Parathyroid adenoma (tissue), 2 donors: ENCODE data around the gene MR1.
"Not testable (repeated sequence)": the region's sequence is repeated elsewhere in the genome, so short reads cannot be mapped to it uniquely, and the experiment has no call there.

ENCODE experiments used
- H2AFZ ChIP-seq: fragments of 300-600 bp; sonication (generic); one replicate; pipeline ENCODE4 v1.7.0; 2017; ENCODE audit warnings: antibody characterized with exemption, mild to moderate bottlenecking
- H3K27ac ChIP-seq: fragments of 300-600 bp; sonication (generic); one replicate; pipeline ENCODE4 v1.7.0; 2017
- H3K27me3 ChIP-seq: fragments of 300-600 bp; sonication (generic); one replicate; pipeline ENCODE4 v1.7.0; 2017; ENCODE audit warnings: low read length; ENCODE audit not compliant: control insufficient read depth, insufficient read depth
- H3K36me3 ChIP-seq: fragments of 300-600 bp; sonication (generic); one replicate; pipeline ENCODE4 v1.7.0; 2017; ENCODE audit warnings: low read length; ENCODE audit not compliant: control insufficient read depth, insufficient read depth
- H3K4me1 ChIP-seq: fragments of 300-600 bp; sonication (generic); one replicate; pipeline ENCODE4 v1.7.0; 2017; ENCODE audit warnings: control low read depth
- H3K4me2 ChIP-seq: fragments of 300-600 bp; sonication (generic); one replicate; pipeline ENCODE4 v1.7.0; 2017; ENCODE audit warnings: low read length
- H3K4me3 ChIP-seq: fragments of 300-600 bp; sonication (generic); one replicate; pipeline ENCODE4 v1.7.0; 2017; ENCODE audit warnings: low read depth, low read length
- H3K79me2 ChIP-seq: fragments of 300-600 bp; sonication (generic); one replicate; pipeline ENCODE4 v1.7.0; 2017; ENCODE audit warnings: control low read depth
- H3K9ac ChIP-seq: fragments of 300-600 bp; sonication (generic); one replicate; pipeline ENCODE4 v1.7.0; 2017; ENCODE audit warnings: mild to moderate bottlenecking
- H3K9me3 ChIP-seq: fragments of 300-600 bp; sonication (generic); one replicate; pipeline ENCODE4 v1.7.0; 2017; ENCODE audit warnings: low read length; ENCODE audit not compliant: control insufficient read depth
- TF ChIP-seq, protein P1 (sequence below): fragments of 300-600 bp; sonication (generic); IDR thresholded peaks from one replicate; pipeline ENCODE4 v1.7.0; 2017; ENCODE audit warnings: antibody characterized with exemption, mild to moderate bottlenecking
- donor health status: primary hyperparathyroidism.

The MR1 gene

DNA sequence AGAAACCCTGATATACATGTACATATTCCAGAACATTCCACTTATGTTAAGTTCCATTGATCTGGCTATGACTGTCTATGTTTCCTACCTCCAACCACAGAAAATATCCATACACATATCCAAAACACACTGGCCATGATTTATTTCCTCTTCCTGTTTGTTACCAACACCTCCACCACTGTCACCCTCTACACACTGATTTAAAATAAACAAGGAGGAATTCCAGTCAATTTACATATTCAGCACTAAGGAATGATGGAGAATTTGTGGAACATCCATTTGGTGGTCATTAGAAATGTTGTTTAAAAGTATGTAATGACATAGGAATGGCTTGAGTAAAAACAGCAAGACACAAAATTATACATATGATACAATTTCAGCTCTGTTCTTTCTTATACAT, 5.6 kb upstream of the MR1 start:
- Histone ChIP-seq H3K4me3 (no peak overlapping the region), H3K79me2 (no peaks in the 10 kb centered on the region), H3K27me3 (no peaks in the 10 kb centered on the region), H3K9ac (no peak overlapping the region), H3K36me3 (no peaks in the 10 kb centered on the region), H2AFZ (no peak overlapping the region), H3K4me1 (peaks cover 3% of the 10 kb centered on the region), H3K9me3 (no peaks in the 10 kb centered on the region), H3K27ac (no peak overlapping the region), H3K4me2 (no peak overlapping the region)
- TF ChIP-seq, protein P1, sequence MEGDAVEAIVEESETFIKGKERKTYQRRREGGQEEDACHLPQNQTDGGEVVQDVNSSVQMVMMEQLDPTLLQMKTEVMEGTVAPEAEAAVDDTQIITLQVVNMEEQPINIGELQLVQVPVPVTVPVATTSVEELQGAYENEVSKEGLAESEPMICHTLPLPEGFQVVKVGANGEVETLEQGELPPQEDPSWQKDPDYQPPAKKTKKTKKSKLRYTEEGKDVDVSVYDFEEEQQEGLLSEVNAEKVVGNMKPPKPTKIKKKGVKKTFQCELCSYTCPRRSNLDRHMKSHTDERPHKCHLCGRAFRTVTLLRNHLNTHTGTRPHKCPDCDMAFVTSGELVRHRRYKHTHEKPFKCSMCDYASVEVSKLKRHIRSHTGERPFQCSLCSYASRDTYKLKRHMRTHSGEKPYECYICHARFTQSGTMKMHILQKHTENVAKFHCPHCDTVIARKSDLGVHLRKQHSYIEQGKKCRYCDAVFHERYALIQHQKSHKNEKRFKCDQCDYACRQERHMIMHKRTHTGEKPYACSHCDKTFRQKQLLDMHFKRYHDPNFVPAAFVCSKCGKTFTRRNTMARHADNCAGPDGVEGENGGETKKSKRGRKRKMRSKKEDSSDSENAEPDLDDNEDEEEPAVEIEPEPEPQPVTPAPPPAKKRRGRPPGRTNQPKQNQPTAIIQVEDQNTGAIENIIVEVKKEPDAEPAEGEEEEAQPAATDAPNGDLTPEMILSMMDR, result no peak

DNA sequence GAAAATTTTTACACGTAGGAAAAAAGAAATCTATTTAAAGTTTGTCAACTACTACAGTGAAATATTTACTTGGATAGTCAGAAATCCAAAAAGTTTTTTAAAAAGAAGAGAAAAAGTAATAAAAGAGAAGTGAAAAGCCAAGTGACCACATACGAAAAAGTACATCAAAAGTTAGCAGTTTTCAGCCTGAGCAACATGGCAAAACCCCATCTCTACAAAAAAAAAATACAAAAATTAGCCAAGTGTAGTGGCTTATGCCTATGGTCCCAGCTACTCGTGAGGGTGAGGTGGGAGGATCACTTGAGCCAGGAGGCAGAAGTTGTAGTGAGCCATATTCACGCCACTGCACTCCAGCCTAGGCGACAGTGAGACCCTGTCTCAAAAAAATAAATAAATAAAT, 5.2 kb upstream of the MR1 start:
- Histone ChIP-seq H3K27me3 (no peaks in the 10 kb centered on the region), H3K4me3 (no peak overlapping the region), H3K4me1 (peaks cover 4% of the 10 kb centered on the region), H3K9ac (no peak overlapping the region), H3K4me2 (no peak overlapping the region), H3K27ac (no peak overlapping the region), H3K9me3 (no peaks in the 10 kb centered on the region), H2AFZ (no peak overlapping the region), H3K79me2 (no peaks in the 10 kb centered on the region), H3K36me3 (no peaks in the 10 kb centered on the region)
- TF ChIP-seq, protein P1, result no peak

DNA sequence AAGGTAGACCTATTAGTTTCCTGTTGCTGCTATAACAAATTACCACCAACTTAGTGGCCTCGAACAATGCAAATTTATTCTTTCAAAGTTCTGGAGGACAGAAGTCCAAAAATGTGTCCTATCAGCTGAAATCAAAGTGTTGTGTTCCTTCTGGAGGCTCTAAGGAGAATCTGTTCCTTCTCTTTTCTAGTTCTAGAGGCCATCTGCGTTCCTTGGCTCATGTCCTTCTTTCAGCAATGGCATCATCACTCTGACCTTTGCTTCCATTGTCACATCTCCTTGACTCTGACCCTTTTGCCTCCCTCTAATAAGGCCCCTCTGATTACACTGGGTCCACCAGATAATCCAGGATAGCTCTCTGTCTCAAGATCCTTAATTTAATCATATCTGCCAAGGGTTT, 1.2 kb upstream of the MR1 start:
- H3K4me2 ChIP-seq, result no peak overlapping the region
- no peak overlapping the region for H3K9ac ChIP-seq
- no peaks in the 10 kb centered on the region for H3K9me3 ChIP-seq
- TF ChIP-seq, protein P1, result no peak
- H3K36me3 ChIP-seq, result no peaks in the 10 kb centered on the region
- peak overlapping the region; percentile 79 for H2AFZ ChIP-seq
- H3K4me1 ChIP-seq, result peaks cover 4% of the 10 kb centered on the region
- no peaks in the 10 kb centered on the region for H3K79me2 ChIP-seq
- no peaks in the 10 kb centered on the region for H3K27me3 ChIP-seq
- no peak overlapping the region for H3K27ac ChIP-seq
- H3K4me3 ChIP-seq, result no peak overlapping the region

DNA sequence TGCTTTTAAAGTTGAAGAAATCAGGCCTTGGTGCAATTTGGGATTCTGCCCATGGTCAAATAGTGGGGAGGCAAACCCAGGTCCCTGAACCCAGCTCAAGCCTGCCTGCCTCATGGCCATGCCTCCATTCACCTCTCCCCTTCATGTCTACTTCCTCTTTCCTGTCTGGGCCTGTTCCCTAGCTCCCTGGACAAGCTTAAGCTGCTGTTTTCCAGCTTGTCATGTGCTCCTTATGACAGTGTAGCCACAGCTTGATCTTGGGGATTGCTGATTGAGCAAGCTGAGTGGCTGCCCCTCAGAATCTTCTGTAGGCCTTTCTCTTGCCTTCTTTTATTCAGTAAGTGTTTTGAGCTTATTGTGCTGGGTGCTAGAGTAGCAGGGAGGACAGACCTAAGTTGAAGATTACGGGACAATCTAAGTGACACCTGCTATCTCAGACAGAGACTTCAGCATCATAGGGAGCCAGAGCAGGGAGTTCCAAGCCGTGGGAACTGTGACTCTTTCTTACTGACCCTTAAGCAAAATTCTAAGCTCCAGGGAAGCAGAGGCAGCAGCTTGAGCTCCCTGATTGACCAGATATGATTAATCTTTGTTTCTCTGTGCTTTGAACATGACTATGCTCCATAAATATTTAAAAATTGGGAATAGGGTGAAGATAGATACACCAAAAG, 520 bp upstream of the MR1 start:
- H3K4me2 ChIP-seq, result peak overlapping the region; percentile 71
- H3K9me3 ChIP-seq, result no peaks in the 10 kb centered on the region
- TF ChIP-seq, protein P1, result no peak
- H3K27ac ChIP-seq, result peak overlapping the region; percentile 83
- H3K9ac ChIP-seq, result no peak overlapping the region
- H3K4me1 ChIP-seq, result peaks cover 4% of the 10 kb centered on the region
- peak overlapping the region; percentile 79 for H2AFZ ChIP-seq
- H3K27me3 ChIP-seq, result no peaks in the 10 kb centered on the region
- no peaks in the 10 kb centered on the region for H3K79me2 ChIP-seq
- H3K36me3 ChIP-seq, result no peaks in the 10 kb centered on the region
- peak overlapping the region; percentile 60 for H3K4me3 ChIP-seq

DNA sequence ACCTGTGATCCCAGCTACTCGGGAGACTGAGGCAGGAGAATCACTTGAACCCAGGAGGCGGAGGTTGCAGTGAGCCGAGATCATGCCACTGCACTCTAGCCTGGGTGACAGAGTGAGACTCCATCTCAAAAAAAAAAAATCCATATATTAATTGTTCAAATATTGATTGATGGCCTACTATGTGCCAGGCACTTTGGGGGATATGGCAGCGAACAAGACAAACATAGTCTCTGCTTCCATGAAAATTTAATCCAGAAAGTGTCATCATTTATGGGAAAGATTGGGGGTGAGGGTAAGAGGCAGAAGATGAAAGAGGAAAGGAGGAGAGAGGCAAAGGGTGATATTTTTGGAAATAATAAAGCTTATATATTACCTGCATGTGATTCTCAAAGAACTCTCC, 1.4 kb downstream of the MR1 start:
- H3K4me3 ChIP-seq, H3K4me1 ChIP-seq, H3K36me3 ChIP-seq, H3K9me3 ChIP-seq, H3K27ac ChIP-seq, H3K9ac ChIP-seq, H2AFZ ChIP-seq, H3K79me2 ChIP-seq, H3K4me2 ChIP-seq, H3K27me3 ChIP-seq: not testable (repeated sequence)
